Measurements from ENCODE around the gene PARD3B. TPM values are rescaled to one million over a fixed set of nuclear protein-coding genes. Genes with fewer than 3 reads are reported as not detected.

Gene PARD3B
- total and polyA plus RNA-seq, 10 of the 15 experiments (the other 5 are each of a cell fraction or from before 2014, with no cell fraction given) = 0.01 to 0.54 (median 0.07) TPM; not detected in 7

- Histone ChIP-seq H4K20me1 (ENCODE audit: control insufficient read depth, insufficient read depth) (no peaks in the 10 kb centered on the region), H3K27me3 (replicated peaks in 1 of 2; ENCODE audit: control insufficient read depth in 2 of 2, insufficient read depth in 2 of 2, low read length in 1 of 2) (no peaks in the 10 kb centered on the region), H3K4me3 (no peak overlapping the region), H3K27ac (ENCODE audit: control insufficient read depth, insufficient read depth) (no peak overlapping the region), H3K4me2 (ENCODE audit: control insufficient read depth, insufficient read depth) (no peak overlapping the region), H3K36me3 (ENCODE audit: control insufficient read depth in 2 of 2, insufficient read depth in 2 of 2, low read length in 1 of 2) (no peaks in the 10 kb centered on the region), H3K4me1 (ENCODE audit: control insufficient read depth, insufficient read depth, low read length) (no peaks in the 10 kb centered on the region), H2AFZ (ENCODE audit: control insufficient read depth, low read depth, low read length) (no peak overlapping the region), H3K79me2 (ENCODE audit: control insufficient read depth, insufficient read depth, low read length) (no peaks in the 10 kb centered on the region), H3K9ac (ENCODE audit: control insufficient read depth, insufficient read depth, low read length) (no peak overlapping the region), H3K9me3 (replicated peaks; ENCODE audit: control insufficient read depth, insufficient read depth, low read length) (no peaks in the 10 kb centered on the region)
- RAD21 ChIA-PET (ENCODE audit: unreplicated experiment) = no interaction called here
- no TSS peak for BruUV-seq (replicated peaks)
- TF ChIP-seq HDGF (IDR thresholded peaks at IDR 0.05) (no peak), SIX5 (IDR thresholded peaks at IDR 0.05; ENCODE audit: low read depth, low read length, severe bottlenecking) (no peak), TCF3 (IDR thresholded peaks at IDR 0.05; ENCODE audit: borderline replicate concordance, insufficient read depth, low read depth, low read length) (no peak), BRCA1 (IDR thresholded peaks at IDR 0.05; ENCODE audit: low read depth, low read length) (no peak), IRF4 (IDR thresholded peaks at IDR 0.05; ENCODE audit: low read depth, low read length) (no peak), MXI1 (IDR thresholded peaks at IDR 0.05; ENCODE audit: low read depth, low read length) (no peak), SREBF2 (IDR thresholded peaks at IDR 0.05; ENCODE audit: low read length) (no peak), ZBTB11 (CRISPR knock-in tag; IDR thresholded peaks at IDR 0.05) (no peak), ZBED1 (IDR thresholded peaks at IDR 0.05; ENCODE audit: borderline replicate concordance) (no peak), RELA (IDR thresholded peaks at IDR 0.05; ENCODE audit: borderline replicate concordance, partially characterized antibody) (no peak), SPI1 (IDR thresholded peaks at IDR 0.05; ENCODE audit: borderline replicate concordance, insufficient read depth, low read depth, low read length) (no peak), NR2C2 (IDR thresholded peaks at IDR 0.05; ENCODE audit: borderline replicate concordance, control insufficient read depth, insufficient read length, low read depth) (no peak)
- TF ChIP-seq, protein P1, sequence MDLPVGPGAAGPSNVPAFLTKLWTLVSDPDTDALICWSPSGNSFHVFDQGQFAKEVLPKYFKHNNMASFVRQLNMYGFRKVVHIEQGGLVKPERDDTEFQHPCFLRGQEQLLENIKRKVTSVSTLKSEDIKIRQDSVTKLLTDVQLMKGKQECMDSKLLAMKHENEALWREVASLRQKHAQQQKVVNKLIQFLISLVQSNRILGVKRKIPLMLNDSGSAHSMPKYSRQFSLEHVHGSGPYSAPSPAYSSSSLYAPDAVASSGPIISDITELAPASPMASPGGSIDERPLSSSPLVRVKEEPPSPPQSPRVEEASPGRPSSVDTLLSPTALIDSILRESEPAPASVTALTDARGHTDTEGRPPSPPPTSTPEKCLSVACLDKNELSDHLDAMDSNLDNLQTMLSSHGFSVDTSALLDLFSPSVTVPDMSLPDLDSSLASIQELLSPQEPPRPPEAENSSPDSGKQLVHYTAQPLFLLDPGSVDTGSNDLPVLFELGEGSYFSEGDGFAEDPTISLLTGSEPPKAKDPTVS (IDR thresholded peaks at IDR 0.05; ENCODE audit: low read depth, low read length) = no peak
- TF ChIP-seq, protein P2, sequence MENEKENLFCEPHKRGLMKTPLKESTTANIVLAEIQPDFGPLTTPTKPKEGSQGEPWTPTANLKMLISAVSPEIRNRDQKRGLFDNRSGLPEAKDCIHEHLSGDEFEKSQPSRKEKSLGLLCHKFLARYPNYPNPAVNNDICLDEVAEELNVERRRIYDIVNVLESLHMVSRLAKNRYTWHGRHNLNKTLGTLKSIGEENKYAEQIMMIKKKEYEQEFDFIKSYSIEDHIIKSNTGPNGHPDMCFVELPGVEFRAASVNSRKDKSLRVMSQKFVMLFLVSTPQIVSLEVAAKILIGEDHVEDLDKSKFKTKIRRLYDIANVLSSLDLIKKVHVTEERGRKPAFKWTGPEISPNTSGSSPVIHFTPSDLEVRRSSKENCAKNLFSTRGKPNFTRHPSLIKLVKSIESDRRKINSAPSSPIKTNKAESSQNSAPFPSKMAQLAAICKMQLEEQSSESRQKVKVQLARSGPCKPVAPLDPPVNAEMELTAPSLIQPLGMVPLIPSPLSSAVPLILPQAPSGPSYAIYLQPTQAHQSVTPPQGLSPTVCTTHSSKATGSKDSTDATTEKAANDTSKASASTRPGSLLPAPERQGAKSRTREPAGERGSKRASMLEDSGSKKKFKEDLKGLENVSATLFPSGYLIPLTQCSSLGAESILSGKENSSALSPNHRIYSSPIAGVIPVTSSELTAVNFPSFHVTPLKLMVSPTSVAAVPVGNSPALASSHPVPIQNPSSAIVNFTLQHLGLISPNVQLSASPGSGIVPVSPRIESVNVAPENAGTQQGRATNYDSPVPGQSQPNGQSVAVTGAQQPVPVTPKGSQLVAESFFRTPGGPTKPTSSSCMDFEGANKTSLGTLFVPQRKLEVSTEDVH (IDR thresholded peaks at IDR 0.05; ENCODE audit: low read depth, partially characterized antibody) = no peak
- FAIRE-seq (no peak), ATAC-seq (no peak), DNase-seq (ENCODE audit: low read depth, low spot score) (no peak)
- SMC1A ChIA-PET (ENCODE audit: uncharacterized antibody, unreplicated experiment) = no interaction called here
- POLR2A ChIA-PET = no interaction called here
- CTCF ChIA-PET = interaction anchor here (1.1 kb wide), 1 partner anchor 24 kb away, joined by 3 read pairs; no protein-coding TSS in a partner anchor
- in situ Hi-C loops (cut with MboI) (no loop called here), intact Hi-C loops (cut with micrococcal nuclease; ENCODE audit: unreplicated experiment) (no loop called here)
- 1% methylated on average over 3 of the region's 3 CpGs for WGBS (ENCODE audit: insufficient coverage, insufficient replicate concordance, low lambda C conversion rate, missing lambda C conversion rate)
Measured at GRCh38 chr2:204726831-204727230, 181.6 kb downstream of the PARD3B start.
